CD4-positive, alpha-beta T cell treated with Interleukin-10 for 1 hour (primary cell): ENCODE measurements around the gene RYR1.

Source experiments
- DNase-seq: peaks from one replicate; pipeline ENCODE4 v3.0.0-alpha.2; 2020

RYR1 gene

DNA sequence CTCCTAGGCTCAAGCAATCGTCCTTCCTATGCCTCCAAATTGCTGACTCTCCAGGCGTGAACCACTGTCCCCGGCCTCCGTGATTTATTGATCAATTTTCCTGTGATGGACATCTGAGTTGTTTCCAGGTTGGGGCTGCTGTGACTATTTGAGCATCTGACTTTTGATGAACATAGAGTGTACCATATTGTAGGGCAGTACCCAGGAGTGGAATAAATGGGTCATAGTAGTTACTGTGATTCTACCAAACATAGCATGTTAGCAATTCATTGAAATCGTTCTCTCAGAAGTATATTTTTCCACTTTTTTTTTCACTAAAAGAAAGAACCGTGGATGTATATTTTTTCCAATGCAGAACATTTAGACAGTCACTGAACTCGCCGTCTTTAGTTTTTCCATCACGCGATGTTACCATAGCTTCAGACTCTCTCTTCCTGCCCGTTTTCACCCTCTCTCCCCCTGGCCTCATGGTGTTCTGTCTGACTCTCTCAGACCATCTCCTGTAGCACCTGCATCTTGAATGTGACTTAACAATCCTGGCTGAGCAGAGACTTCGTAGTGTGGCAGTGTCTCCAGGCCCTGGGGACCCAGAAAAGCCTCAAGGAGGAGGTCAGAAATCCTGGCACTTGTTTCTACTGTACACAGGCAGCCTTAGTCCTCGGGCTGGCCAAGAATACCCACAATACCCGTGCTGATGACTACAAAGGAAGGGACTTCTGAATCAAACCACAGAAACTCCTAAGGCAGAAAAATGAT lies 4.3 kb upstream of the RYR1 start:
- DNase-seq = no peak

GRCh38 chr19:38429811-38430156 lies 3.7 kb upstream of the RYR1 start:
- DNase-seq = no peak

DNA sequence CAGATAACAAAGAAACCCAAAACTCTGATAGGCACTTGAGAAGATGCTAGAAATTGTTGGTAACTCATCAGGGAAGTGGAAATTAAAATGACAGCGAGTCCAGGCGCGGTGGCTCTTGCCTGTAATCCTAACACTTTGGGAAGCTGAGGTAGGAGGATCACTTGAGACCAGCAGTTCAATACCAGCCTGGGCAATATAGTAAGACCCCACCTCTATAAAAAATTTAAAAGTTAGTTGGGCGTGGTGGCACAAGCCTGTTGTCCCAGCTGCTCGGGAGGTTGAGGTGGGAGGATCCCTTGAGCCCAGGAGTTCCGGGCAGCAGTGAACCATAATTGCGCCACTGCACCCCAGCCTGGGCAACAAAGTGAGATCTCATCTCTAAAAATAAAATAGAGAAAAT lies 2.6 kb upstream of the RYR1 start:
- DNase-seq = no peak

- no peak for DNase-seq
These were observed 1.1 kb downstream of the RYR1 start for GRCh38 chr19:38434549-38435051.

GRCh38 chr19:38437295-38437694 lies 3.8 kb downstream of the RYR1 start:
- no peak for DNase-seq

GRCh38 chr19:38437917-38438316 lies 4.4 kb downstream of the RYR1 start:
- DNase-seq = no peak

- no peak for DNase-seq
These were observed 7.1 kb downstream of the RYR1 start for GRCh38 chr19:38440592-38440991.

- peak; percentile 13 for DNase-seq
These were observed 8.3 kb downstream of the RYR1 start for GRCh38 chr19:38441657-38442348.

GRCh38 chr19:38442736-38443135 lies 9.2 kb downstream of the RYR1 start:
- no peak for DNase-seq

GRCh38 chr19:38443458-38443999 lies 10.0 kb downstream of the RYR1 start:
- DNase-seq = no peak

DNA sequence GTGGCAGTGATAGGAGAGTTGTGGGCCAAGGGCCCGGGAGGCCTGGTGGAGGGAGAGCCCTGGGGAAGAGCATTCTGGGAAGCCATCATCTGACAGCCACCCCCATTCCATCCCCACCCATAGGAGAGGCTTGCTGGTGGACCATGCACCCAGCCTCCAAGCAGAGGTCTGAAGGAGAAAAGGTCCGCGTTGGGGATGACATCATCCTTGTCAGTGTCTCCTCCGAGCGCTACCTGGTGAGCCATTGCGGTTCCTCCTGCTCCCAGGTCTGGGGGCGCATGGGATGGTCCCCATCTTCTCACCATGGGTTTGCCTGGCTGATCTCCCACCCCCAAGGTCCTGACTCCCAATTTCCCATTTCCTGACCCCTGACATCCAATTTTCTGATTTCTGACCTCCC lies 10.5 kb downstream of the RYR1 start:
- DNase-seq = no peak

DNA sequence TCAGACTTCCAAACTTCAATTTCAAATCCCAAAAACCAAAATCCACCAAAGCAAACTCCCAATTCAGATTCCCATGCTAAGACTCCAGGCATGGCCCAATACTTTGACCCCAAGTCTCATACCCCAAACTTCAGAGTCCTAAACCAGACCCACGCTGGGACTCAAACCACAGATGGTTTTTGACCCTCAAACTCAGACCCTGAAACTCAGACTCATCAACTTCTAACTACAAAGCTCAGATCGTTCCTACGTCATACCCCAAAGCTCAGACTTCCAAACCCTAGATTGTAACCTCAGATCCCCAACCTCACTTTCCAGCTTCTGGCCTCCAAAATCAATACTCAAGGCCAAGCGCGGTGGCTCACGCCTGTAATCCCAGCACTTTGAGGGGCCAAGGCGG lies 11.9 kb downstream of the RYR1 start:
- DNase-seq = no peak

DNA sequence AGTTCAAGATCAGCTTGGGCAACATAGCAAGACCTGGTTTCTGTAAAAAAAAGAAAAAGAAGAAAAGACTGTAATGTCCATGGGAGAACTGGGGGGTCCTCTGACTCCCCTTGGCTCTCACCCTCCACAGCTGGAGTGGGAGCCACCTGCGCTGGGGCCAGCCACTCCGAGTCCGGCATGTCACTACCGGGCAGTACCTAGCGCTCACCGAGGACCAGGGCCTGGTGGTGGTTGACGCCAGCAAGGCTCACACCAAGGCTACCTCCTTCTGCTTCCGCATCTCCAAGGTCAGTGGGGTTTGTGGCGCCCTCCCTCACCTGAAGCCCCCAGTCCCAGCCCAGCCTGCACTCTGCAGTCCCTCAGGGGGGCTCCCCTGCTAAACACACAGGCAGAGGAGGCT lies 14.7 kb downstream of the RYR1 start:
- no peak for DNase-seq

GRCh38 chr19:38449518-38449917 lies 16.0 kb downstream of the RYR1 start:
- no peak for DNase-seq

GRCh38 chr19:38451036-38451435 lies 17.5 kb downstream of the RYR1 start:
- DNase-seq = no peak

- no peak for DNase-seq
These were observed 18.1 kb downstream of the RYR1 start for GRCh38 chr19:38451629-38452028.

DNA sequence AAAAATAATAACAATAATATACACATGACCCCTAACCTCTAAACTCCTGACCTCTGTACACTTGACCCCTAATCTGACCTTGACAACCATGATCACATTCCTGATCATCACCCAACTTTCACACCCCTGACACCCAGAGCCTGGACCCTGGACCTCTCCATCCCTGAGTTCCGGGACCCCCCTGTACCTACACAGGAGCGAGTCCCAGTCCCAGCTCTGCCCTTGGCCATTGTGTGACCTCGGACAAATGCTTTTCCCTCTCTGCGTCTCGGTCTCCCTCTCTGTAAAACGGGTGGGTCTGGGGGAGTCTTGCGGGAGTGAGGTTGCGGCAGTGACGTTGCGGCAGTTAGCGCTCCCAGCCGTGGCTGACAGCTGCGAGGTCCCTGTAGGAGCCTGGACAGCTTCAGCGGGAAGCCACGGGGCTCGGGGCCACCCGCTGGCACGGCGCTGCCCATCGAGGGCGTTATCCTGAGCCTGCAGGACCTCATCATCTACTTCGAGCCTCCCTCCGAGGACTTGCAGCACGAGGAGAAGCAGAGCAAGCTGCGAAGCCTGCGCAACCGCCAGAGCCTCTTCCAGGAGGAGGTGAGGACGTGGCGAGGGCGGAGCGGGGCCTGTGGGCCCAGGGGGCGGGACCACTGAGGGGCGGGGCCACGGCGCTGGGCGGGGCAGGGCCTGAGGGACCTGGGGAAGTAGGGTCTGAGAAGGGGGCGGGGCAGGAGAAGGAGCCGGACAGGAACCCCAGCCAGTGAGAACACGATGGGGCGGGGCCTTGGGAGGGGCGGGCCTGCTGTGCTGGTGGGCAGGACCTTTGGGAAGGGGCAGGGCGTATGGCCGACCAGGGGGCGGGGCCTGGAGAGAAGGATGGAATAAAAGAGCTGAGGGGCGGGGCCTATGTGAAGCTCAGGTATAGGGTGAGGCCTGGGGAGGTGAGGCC lies 19.2 kb downstream of the RYR1 start:
- DNase-seq = no peak

- no peak for DNase-seq
These were observed 20.1 kb downstream of the RYR1 start for GRCh38 chr19:38453596-38453995.

DNA sequence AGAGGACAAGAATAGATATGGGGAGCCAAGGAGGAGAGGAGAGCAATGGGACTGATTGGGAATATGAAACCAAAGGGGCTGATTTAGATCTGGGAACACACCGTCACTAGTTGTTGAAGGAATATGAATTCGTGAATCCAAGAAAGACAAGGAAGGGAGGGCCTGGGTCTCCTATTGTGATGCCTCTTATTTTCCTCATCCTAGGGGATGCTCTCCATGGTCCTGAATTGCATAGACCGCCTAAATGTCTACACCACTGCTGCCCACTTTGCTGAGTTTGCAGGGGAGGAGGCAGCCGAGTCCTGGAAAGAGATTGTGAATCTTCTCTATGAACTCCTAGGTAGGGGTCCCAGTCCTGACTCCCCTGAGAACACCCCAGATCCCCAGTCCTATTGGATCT lies 21.5 kb downstream of the RYR1 start:
- no peak for DNase-seq

GRCh38 chr19:38457202-38457601 lies 23.7 kb downstream of the RYR1 start:
- DNase-seq = no peak

DNA sequence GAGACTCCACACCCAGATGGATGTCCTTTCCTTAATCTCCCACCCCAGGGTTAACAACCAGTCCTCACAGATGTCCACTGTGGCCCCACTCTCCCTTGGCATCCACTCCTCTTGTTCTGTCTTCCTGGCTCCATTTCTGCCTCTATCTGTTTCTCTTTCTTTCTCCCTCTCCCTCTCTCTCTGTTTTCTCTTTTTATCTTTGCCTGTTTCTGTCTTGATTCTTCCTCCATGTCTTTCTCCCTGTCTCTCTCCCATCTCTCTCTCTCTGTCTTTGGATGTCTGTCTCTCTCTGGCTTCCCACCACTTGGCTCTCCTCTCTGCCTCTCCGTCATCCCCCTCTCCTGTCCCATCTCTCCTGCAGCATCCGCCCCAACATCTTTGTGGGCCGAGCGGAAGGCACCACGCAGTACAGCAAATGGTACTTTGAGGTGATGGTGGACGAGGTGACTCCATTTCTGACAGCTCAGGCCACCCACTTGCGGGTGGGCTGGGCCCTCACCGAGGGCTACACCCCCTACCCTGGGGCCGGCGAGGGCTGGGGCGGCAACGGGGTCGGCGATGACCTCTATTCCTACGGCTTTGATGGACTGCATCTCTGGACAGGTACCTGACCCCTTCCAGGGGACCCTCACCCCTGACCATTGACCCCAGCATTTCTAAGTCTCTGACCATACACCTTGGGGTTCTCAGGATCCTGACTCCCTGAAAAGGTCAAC lies 24.4 kb downstream of the RYR1 start:
- no peak for DNase-seq

- DNase-seq = no peak
These were observed 25.5 kb downstream of the RYR1 start for GRCh38 chr19:38458991-38459390.

DNA sequence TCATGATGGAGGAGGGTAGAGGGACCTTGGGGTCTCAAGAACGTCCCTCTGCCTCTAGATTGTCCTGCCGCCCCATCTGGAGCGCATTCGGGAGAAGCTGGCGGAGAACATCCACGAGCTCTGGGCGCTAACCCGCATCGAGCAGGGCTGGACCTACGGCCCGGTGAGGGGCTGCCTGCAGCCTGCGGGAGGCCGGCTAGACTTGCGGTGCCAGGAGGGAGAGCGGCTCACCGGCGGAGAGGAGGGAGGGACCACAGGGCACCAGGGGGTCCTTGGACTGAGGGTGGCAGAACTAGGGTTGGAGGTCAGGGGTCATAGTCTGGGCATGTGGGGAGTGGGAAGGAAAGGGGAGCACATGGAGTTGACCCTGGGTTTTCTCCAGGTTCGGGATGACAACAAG lies 29.9 kb downstream of the RYR1 start:
- DNase-seq = no peak
